D721Med (cell line): ENCODE results near the gene GNAO1.

ENCODE experiments used
- DNase-seq: peaks from one replicate; pipeline ENCODE4 v3.0.0; 2011; ENCODE audit warnings: low spot score; ENCODE audit not compliant: insufficient read length
- FAIRE-seq: peaks from 2 replicates; lab custom pipeline; 2011; peaks lifted over from hg19 to GRCh38; lab: Jason Lieb, UNC
- TF ChIP-seq, protein P1 (sequence below): IDR thresholded peaks from 2 replicates; pipeline ENCODE4 v1.5.1; 2012; ENCODE audit warnings: mild to moderate bottlenecking, control low read depth; ENCODE audit not compliant: insufficient read depth; ENCODE audit errors: missing control alignments

GNAO1 gene

DNA sequence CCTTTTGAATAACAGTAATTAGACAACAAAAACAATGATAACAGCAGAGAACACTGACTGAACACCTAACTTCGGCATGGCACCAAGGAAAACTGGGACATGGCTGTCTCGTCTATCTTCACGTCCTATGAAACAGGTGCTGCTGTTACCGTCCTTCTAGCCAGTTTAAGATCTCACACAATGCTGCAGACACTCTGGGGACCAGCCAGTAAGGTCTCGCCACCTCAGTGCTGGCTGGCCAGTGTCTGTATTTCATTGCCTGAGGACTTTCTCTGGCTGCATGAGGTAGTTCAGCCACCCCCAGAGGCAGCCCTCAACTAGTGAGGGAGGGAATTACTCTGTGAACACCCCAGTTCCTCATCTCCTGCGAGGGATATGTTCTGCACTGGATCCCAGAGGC is 176.5 kb downstream of the GNAO1 start:
- TF ChIP-seq, protein P1, sequence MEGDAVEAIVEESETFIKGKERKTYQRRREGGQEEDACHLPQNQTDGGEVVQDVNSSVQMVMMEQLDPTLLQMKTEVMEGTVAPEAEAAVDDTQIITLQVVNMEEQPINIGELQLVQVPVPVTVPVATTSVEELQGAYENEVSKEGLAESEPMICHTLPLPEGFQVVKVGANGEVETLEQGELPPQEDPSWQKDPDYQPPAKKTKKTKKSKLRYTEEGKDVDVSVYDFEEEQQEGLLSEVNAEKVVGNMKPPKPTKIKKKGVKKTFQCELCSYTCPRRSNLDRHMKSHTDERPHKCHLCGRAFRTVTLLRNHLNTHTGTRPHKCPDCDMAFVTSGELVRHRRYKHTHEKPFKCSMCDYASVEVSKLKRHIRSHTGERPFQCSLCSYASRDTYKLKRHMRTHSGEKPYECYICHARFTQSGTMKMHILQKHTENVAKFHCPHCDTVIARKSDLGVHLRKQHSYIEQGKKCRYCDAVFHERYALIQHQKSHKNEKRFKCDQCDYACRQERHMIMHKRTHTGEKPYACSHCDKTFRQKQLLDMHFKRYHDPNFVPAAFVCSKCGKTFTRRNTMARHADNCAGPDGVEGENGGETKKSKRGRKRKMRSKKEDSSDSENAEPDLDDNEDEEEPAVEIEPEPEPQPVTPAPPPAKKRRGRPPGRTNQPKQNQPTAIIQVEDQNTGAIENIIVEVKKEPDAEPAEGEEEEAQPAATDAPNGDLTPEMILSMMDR, result no peak
- DNase-seq (no peak), FAIRE-seq (no peak)

DNA sequence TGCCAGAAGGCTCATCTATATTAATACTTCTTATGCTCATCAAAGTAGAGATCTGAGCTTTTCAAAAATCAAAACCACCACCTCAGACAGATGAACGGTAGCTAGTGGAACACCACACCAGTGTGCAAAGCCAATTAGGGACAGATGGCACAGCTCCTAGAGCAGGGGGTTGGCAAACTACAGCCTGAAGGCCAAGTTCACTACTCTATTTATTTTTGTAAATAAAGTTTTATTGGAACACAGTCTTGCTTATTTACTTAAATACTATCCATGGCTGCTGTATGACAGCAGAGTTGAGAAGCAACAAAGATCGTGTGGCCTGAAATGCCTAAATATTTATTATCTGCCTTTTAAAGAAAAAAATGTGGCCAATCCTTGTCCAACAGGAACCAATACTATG is 177.3 kb downstream of the GNAO1 start:
- TF ChIP-seq, protein P1, result no peak
- no peak for DNase-seq
- no peak for FAIRE-seq

DNA sequence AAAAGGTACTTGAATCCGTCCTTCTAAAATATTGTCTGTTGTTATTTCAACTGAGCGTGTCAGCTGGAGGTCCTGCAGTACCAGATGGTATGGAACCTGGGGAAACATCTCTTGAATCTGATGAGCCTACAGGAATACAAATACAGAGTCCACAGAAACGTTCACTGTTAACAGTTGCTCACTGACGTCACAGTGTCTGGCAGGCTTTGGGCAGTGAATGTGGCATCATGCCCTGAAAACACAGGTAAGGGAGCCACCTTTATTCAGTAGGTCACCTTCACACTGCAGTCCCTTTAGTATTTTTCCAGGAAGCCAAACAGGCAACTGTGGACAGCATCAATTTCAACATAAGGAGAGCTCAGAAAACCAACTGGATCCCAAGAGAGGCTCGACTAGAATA is 177.9 kb downstream of the GNAO1 start:
- FAIRE-seq, result no peak
- DNase-seq, result no peak
- TF ChIP-seq, protein P1, result no peak

DNA sequence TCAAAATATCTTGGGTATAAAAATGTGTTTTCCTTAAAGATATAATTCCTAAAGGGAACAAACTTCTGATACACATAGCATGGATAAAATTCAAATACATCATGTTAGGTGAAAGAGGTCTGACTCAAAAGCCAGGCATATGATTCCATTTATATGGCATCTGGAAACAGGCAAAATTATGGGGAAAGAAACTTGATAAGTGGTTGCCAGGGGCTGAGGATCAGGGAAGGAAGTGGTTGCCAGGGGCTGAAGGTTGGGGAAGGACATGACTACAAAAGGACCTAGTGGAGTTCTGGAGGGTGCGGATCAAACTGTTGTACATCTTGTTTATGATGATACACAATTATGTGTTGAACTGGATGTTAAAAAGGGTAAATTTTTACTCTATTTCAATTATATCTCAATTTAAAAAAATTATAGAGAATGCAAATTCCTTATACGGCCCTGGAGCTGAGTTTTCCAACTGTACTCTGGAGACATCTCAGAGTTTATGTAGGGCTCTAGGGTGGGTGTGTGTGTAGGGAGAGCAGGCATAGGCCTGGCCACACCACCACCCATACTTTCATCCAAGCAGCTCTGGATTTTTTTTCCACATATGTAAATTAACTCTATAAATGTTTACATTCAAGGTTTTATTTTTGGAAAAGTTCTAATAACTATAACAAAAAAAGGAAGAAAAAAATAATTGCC is 179.0 kb downstream of the GNAO1 start:
- no peak for FAIRE-seq
- TF ChIP-seq, protein P1, result no peak
- DNase-seq, result no peak

DNA sequence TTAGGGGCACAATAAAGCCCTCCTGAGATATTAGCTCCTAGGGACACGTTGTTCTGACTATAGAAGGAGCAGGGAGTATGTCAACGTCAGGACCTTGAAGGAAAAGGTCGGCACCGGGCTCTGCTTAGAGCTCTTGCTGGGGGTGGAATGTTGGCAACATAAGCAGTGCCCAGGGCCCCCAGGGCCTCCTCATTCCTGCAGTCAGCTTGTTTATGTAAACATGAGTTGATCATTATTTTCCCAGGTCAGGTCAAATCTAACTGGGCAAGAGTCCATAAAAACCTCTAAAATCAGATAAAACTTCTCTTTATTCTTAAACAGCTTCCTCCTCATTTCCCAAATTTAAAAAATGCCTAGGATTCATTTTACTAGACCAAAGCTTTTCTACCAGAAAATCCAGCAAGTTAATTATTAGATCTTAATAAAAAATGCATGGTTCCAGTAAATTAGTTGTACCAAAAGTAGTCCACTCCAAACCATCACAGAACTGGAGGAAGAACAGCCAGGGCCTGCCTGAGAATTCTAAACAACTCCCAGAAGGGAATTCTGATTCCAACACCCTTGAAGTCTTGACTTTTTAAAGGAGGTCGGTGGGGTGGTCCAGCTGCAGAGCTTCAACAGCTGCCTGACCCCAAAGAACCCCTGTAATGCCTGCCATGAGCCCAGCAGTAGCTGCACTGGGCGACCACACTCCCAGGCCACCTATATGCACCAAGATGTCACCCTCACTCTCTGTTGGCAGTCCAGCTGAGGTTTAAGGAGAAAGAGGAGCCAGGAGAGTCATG is 179.8 kb downstream of the GNAO1 start:
- FAIRE-seq (no peak), DNase-seq (no peak)
- TF ChIP-seq, protein P1, result no peak

DNA sequence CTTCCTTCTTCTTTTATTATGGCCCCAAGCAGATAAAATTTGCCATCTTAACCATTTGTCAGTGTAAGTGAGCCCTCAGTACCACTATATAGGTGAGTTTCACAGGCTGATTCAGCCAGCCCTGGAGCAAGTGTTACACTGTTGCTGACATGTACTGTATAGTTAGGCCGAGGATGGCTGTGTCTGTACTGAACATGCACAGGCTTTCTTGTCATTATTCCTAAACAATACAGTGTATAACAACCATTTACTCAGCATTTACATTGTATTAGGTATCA is 180.3 kb downstream of the GNAO1 start:
- DNase-seq (no peak), FAIRE-seq (no peak)
- TF ChIP-seq, protein P1, result no peak
